ENCODE data around the gene C1orf116. TPM values are rescaled to one million over a fixed set of nuclear protein-coding genes. Genes with fewer than 3 reads are reported as not detected.
A peak's percentile ranks its signal among the peaks of the same experiment; 100 is the strongest.

Gene C1orf116
- total RNA-seq, 4 donors from 2014 or later: 0.13 to 0.16 TPM; not detected in 2

DNA sequence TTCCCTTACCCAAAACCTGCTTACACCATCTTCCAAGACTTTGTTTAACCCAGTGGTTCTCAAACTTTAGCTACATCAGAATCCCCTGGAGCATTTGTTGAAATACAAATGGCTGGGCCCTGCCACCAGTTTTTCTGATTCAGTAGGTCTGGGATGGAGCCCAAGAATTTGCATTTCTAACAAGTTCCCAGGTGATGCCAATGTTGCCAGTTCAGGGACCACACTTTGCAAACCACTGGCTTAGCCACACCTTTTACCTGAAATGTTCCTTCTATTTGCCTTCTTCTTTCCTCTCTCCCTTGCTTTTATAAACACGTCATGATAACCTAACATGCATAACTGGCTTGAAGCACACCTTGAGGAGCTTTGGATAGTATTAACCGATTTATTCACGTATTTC is 46.2 kb downstream of the C1orf116 start:
- no peak for DNase-seq (ENCODE audit: low spot score)
- TF ChIP-seq, protein P1, sequence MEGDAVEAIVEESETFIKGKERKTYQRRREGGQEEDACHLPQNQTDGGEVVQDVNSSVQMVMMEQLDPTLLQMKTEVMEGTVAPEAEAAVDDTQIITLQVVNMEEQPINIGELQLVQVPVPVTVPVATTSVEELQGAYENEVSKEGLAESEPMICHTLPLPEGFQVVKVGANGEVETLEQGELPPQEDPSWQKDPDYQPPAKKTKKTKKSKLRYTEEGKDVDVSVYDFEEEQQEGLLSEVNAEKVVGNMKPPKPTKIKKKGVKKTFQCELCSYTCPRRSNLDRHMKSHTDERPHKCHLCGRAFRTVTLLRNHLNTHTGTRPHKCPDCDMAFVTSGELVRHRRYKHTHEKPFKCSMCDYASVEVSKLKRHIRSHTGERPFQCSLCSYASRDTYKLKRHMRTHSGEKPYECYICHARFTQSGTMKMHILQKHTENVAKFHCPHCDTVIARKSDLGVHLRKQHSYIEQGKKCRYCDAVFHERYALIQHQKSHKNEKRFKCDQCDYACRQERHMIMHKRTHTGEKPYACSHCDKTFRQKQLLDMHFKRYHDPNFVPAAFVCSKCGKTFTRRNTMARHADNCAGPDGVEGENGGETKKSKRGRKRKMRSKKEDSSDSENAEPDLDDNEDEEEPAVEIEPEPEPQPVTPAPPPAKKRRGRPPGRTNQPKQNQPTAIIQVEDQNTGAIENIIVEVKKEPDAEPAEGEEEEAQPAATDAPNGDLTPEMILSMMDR (IDR thresholded peaks at IDR 0.05): no peak
- ATAC-seq (ENCODE audit: low FRiP score): no peak

DNA sequence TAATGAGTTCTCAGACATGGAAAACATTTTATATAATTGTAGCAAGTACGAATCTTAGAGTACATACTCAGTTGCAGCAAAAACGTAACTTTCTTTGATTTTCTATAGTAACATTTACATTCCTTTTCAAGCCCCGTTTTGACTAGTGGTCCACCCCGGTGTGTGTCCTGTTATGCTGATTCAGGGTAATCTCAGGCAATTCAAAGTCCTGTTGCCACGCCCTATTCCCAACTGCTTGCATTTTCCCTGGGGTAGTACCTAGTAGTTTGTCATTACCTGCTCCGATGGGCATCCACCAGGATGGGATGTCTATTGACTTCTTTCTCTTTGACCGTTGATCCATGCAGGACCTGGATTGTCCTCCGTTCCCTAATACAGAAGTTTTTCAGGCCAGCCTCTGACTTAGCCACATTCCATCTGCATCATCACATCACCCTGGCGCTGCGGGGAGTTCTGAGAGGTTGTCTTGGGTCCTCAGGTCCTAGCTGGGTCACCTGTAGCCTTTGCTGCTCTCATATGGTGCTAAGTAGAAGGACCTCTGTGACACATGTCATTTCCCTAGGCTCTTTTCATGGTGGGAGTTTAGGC is 47.3 kb downstream of the C1orf116 start:
- DNase-seq (ENCODE audit: low spot score): no peak
- TF ChIP-seq, protein P1 (IDR thresholded peaks at IDR 0.05): no peak
- ATAC-seq (ENCODE audit: low FRiP score): no peak

DNA sequence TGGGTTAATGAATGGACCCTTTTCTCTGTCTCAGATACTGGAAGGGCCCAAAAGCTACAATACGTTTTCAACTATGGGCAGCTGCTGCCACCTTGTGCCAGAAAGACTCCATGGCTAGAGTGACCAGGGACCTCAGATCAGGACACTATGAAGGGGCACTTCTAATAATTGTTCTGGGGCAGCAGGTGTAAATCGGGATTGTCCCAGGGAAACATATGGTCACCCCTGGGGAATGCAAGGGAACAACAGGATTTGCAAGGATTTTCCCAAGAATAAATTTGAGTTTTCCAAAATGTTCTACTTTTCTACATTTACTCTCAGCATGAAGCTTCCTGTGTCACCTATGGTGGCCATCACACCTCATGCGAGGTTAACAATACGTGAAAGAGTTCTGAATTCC is 50.3 kb downstream of the C1orf116 start:
- no peak for ATAC-seq (ENCODE audit: low FRiP score)
- TF ChIP-seq, protein P1 (IDR thresholded peaks at IDR 0.05): no peak
- no peak for DNase-seq (ENCODE audit: low spot score)

DNA sequence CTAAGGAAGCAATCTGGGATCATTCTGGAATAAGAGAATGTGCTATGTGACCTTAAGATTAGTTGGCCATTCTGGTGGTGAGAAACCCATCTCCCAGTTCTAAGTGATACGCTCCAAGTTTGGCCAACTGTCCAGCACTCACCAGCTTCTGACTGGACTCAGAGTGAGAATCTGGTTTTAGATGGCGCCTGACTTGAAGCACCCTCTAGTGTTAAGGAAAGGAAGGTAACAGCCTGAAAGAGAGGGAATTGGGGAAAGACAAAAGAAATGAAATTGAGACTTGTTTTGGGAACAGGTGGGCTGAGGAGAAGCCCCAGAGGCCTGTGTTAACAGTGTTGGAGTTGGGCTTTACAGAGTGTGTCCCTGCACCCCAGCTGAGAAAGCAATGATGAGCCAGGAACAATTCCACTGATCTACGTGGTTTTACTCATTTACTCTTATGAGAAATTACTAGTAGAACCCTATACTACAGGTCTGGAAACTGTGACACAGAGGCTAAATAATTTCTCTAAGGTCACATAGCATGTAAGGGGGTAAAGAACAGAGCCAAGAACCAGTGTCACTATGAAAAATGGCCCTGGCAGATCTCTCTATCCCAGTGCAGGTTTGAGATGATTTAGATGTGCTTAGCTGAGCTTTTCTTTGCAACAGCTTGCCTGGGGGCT is 53.0 kb downstream of the C1orf116 start:
- TF ChIP-seq, protein P1 (IDR thresholded peaks at IDR 0.05): no peak
- ATAC-seq (ENCODE audit: low FRiP score) (peak; percentile 43), DNase-seq (ENCODE audit: low spot score) (no peak)

DNA sequence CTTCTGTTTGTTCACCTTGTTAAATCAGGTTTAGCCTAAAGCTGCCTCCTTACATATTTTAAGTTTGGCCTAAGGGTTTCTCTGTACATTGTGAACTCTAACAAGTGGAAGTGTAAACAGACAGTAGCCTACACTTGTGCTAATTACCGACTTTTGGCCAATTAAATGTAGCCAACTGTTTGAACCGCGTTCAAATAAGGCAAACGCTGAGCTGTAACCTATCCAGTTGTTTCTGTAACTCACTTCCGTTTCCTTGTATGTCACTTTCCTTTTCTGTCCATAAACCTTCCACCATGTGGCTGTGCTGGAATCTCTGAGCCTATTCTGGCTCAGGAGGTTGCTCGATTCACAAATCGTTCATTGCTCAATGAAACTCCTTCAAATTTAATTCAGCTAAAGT is 54.3 kb downstream of the C1orf116 start:
- no peak for ATAC-seq (ENCODE audit: low FRiP score)

DNA sequence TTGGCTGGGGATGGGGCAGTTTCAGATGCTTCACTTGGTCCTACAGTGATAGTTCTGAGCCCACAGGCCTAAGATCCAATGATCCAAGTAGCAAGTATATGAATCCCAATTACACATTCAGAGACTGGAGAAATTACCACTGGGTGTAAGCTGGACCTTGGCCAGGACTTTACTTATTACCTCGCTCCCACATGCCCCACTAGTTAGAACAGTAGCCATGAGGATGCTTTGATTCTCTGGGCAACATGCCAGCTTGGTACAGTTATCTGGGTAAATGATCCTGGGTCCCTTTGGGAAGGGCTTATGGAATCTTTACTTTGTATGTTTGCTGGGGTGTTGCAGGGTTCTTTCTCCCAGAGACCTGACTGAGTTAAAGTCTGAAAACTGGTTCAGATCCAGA is 57.2 kb downstream of the C1orf116 start:
- ATAC-seq (ENCODE audit: low FRiP score) (no peak), DNase-seq (ENCODE audit: low spot score) (no peak)
- TF ChIP-seq, protein P1 (IDR thresholded peaks at IDR 0.05): no peak

More for the DNA sequence above, 54.3 kb downstream of the C1orf116 start:
- TF ChIP-seq, protein P1 (IDR thresholded peaks at IDR 0.05): no peak
- DNase-seq (ENCODE audit: low spot score): no peak

DNA sequence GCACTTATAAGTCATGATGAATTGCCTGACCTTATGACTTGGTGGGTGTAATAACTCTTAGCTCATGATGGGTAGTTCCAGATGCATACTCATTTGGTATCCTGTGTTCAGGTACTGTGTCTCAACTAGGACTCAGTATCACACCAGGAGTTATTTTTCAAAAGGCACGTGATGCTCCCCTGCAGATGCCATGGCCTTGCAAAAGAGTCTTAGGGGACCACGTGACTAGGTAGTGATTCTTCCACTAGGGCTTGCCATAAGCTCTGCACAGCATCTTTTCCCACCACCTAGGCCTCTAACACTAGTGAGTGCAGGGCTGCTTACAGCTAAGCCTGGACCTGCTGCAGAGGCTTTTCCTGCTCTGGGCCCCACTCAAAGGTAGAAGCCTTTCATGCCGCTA is 58.4 kb downstream of the C1orf116 start:
- ATAC-seq (ENCODE audit: low FRiP score) (no peak), DNase-seq (ENCODE audit: low spot score) (no peak)
- TF ChIP-seq, protein P1 (IDR thresholded peaks at IDR 0.05): no peak

Measured in omental fat pad (tissue), 4 donors.